IPS-NIHi7 (cell line): ENCODE measurements around the gene GPR31.

Source experiments
- DNase-seq: peaks from one replicate; pipeline ENCODE4 v3.0.0; 2012; ENCODE audit warnings: mixed read lengths; ENCODE audit errors: extremely low spot score

The GPR31 gene

DNA sequence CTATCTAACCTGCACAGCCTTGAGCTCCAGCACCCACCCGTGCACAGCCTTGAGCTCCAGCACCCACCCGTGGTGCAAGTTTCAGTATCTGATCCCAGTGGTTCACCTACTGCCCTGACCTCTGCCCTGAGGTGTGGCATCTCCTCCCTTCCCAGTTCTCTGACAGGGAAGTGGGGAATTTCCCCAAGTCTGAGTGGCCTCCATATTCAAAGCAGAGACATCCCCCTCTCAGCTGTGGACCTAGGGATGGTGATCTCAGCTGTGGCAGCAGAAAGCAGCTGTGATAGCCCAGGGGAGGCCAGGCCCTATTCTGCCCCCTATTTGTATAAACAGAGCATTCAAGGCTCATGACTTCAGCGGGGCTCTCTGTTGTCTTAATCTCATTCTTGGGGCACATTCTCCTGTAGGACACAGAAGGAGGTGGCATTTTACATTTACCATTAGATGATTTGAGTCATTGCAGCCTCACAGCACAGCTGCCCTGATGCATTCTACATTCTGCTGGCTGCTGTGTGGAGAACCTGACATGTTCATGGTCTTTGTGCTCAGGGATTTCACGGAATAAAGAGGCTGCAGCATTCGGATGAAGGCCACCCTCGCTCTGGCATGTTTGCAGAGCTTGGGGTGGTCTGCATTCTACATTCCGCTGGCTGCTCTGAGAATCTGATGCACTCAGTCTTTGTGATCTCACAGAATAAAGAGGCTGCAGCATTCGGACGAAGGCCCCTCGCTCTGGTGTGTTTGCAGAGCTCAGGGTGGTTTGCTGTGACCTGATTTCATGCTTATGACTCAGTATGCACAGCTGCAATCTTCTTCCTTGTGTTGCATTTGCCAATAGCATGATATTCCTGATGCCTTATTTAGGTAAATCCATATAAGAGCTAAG is 16.9 kb downstream of the GPR31 start:
- no peak for DNase-seq

DNA sequence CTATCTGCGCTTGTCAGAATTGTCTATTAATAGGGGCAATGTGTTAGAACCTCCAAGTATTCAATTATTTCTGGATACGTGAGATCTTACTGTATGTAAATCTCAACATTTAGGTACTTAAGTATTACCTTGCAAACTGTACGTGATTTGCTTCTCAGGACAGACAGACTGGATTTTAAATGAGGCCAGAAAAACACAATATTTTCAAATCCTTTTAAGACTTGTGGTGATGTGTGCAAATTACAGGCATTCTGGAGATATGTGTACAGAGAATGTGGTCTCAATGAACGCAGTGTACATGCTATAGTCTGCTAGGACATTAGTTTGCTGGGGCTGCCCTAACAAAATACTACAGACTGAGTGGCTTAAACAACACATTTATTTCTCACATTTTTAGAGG is 18.0 kb downstream of the GPR31 start:
- DNase-seq = no peak

GRCh38 chr6:167137881-167138280 is 19.9 kb downstream of the GPR31 start:
- no peak for DNase-seq

DNA sequence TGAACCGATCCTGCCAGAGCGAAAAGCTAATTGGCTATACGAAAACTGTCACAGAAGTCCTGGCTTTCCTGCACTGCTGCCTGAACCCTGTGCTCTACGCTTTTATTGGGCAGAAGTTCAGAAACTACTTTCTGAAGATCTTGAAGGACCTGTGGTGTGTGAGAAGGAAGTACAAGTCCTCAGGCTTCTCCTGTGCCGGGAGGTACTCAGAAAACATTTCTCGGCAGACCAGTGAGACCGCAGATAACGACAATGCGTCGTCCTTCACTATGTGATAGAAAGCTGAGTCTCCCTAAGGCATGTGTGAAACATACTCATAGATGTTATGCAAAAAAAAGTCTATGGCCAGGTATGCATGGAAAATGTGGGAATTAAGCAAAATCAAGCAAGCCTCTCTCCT is 20.7 kb downstream of the GPR31 start:
- DNase-seq = no peak

DNA sequence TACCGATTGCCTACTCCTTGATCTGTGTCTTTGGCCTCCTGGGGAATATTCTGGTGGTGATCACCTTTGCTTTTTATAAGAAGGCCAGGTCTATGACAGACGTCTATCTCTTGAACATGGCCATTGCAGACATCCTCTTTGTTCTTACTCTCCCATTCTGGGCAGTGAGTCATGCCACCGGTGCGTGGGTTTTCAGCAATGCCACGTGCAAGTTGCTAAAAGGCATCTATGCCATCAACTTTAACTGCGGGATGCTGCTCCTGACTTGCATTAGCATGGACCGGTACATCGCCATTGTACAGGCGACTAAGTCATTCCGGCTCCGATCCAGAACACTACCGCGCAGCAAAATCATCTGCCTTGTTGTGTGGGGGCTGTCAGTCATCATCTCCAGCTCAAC is 21.4 kb downstream of the GPR31 start:
- DNase-seq = no peak

GRCh38 chr6:167134448-167135328 is 23.1 kb downstream of the GPR31 start:
- no peak for DNase-seq

DNA sequence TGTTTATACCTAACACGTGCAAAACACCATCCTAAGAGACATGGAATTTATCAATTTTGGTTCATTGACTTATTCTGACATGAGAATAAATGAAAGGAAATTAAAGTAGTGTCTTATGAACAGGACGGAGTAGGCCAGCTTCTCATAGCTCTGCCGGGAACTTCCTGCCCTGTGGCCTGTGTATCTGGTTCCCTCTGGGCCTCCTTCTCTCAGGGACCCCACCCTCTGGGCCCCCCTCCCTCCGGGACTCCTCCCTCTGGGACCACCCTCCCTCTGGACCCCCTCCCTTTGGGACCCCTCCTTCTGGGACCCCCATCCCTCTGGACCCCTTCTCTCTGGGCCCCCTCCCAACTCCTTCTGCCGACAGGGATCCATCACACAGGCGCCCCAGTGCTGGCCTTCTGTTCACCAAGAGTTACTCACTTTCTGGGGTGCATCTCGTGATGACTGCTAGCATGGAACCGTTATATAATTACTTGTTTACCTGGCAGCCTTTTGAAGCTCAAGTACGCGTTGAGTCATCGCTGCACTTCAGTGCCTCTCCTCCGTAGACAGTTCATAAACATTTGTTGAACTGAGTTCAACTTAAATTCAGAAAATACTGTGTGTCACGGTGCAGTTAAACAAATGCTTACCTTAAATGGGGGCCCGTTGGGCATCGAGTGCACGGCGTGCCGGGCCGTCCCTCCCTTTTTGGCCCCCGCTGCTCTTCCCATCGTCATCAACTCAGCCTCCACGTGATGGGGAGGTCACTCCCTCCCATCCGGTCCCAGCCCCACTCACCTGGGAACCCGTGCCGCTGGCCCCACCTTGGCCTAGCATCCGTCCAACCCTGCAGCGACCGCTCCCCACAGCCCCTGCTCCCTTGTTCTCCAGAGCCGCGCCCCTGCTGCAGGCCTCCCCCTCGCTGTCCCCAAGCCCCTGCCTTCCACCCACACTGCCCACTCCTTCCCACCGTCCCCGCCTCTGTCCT is 26.8 kb downstream of the GPR31 start:
- DNase-seq = no peak

DNA sequence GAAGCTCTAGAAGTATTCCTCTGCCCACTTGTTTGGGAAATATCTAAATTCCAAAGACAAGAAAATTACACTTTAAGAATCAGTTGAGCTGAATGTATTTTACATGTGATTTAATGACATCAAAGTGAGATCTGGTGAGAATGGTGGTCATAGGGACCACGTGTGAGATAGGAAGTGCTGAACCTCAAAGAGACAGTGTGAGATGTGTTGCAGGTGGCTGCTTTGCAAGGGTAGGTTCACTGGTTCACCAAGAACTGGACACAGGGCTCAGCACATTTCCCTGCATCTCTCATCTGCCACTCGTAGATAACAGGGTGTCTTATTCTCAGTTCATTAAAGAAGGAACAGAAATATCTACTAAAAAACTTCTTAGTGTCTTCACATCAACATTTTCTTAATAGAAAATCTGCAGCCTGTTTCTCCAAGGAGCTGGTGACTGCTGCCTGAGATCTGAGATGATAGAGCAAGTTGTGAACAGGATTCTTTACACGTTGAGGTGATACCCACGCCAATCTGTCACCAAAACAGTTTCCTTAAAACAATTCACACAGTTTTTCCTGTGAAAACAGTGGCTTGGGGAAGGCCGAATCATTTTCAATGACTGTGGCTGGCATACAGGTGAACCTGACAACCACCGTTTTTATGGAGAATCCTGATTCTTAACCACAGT is 27.6 kb downstream of the GPR31 start:
- no peak for DNase-seq

GRCh38 chr6:167129562-167129961 is 28.2 kb downstream of the GPR31 start:
- no peak for DNase-seq

DNA sequence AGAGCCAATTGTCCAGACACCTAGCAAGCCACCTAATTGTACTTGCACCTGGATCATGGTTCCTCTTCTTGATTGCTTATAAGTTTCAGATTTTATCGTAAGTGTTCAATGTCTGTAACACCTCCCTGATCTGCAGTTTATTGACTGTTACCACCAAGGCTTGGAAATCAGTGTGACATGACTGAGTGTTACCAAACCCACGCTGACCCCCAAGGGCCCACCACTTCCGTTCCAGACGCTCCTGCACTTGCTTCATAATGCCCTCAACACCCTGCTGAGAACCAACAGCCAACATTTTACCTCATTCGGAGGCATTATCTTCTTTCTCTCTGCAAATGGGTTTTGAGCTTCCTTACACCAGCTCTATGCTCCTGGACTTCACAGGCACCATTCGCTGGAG is 28.6 kb downstream of the GPR31 start:
- DNase-seq = no peak

DNA sequence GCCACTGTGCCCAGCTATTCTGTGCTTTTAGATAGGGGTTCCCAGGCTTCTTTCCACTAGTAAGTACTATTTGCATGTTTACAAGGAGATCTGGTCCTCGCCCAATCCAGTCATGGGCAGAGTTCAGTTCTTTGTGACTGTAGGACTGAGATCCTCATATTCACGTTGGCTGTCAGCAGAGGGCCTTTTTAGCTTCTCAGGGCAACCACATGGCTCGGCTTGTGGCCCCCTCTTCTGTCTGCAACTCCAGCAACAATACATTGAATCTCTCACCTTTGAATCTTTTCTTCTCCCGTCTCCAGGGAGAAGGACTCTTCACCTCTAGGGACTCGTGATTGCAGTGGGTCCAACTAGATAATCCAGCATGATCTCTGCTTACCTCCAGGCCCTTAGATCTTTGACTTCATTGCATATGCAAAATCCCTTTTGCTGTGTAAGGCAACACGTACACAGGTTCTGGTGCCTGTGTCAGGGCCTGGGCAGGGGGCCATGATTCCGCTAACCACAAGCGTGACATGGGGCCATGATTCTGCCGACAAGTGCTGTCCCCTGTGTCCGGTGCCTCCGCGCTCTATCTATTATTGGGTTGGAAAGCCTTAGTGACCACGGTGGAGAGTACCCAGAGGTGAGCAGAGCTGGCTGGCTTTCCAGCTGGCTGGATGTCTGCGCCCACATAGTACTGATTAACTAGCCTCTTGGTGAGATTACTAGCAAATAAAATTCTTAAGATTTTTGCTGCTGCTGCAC is 29.8 kb downstream of the GPR31 start:
- DNase-seq = no peak

- no peak for DNase-seq
Measured at GRCh38 chr6:167125855-167126349, 31.9 kb downstream of the GPR31 start.

- DNase-seq = no peak
Measured at GRCh38 chr6:167125410-167125809, 32.4 kb downstream of the GPR31 start.

DNA sequence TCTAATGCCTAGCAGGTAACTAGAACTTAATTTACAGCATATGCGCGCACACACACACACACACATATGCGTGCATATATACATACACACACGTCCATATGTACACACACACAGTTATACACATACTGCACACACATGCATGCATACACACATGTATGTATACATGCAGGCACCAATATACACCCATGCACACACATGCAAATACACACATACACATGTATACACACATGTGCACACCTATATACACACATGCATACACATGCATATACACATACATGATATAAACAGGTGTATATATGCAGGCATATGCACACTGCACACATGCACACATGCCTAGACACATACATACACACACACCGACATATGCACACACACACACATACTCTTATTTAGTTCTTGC is 33.0 kb downstream of the GPR31 start:
- no peak for DNase-seq

DNA sequence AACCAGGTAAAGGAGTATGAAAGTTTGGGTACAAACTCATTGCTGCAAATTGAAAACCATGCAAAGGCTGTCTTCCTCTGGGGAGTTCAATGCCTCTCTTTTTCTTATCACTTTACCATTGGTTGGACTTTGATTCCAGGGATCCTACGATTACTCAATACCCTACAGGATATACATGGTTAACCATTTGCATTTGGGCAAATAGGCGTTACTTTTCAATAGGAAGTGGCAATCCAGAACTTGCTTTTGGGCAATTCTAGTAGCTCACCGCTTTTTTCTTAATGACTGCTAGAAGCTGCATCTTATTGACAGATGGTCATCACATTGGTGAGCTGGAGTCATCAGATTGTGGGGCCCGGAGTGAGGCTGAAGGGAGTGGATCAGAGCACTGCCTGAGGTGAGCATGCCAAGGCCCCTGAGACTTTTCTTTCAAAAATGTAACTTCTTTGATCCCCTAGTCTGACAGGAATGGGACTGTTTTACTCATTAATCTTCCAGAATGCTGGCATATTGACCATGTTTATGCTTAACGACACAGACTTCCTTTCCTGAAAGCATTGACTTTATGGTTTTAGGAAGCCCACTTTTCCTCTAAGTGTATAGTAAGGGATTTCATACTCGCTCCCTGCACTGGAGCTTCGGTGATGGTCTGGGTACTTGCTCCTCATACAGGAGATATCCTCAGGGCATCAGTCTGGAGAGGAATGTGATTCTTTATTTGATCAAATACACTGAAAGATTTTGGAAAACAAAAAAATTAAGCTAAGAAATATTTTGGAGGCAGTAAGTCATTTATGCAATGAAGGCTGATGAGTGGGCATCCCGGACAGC is 34.7 kb downstream of the GPR31 start, which contains the start of gene CCR6:
Gene CCR6, plus strand, starts transcription at position 270 of the 831 bp plus-strand sequence. CDS start 13,039 bp downstream, outside the sequence.
- no peak for DNase-seq

DNA sequence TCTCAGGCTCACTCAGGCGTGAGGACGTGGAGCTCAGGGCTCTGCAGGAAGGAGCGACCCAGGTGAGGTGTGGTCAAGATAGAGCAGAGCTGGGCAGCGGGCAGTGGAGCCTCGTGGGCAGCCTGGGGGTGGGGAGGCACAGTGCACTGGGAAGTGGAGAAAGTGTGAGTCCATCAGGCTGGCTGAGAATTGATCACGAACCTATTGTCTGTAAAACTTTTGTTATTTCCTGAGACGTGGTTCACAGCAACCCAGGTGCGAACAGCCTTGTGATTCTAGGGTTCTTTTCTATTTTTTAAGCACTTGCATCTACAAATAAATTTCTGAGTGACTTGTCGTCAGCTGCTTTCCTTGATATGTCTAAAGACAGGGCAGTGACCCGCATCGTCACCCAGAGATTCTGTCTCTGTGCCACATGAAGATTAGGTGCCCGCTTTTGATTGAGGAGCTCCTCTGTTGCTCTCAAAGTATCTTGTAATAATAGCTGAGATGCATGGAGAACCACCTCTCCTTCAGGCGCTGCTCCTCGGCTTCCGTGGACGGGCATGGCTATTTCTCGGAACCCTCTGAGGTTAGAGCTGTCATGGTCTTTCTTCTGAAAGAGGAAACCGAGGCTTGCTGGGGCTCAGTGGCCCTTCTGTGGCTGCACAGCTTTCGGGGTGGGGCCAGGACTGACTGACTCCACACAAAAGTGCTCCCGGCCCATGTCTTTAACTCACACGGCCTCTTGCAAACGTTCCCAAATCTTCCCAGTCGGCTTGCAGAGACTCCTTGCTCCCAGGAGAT is 35.5 kb downstream of the GPR31 start:
- no peak for DNase-seq

- no peak for DNase-seq
Measured at GRCh38 chr6:167121335-167121841, 36.4 kb downstream of the GPR31 start.

- no peak for DNase-seq
Measured at GRCh38 chr6:167120583-167120903, 37.2 kb downstream of the GPR31 start.
